Measurements from ENCODE around the gene OVOL3. TPM values are rescaled to one million over a fixed set of nuclear protein-coding genes. Genes with fewer than 3 reads are reported as not detected.

OVOL3 gene
- total RNA-seq, 2 donors from 2014 or later = not detected

- ATAC-seq (peak in 1 of 2 donors; percentile 1), DNase-seq (no peak)
- intact Hi-C loops (cut with DNase I) = no loop called here
Observed at GRCh38 chr19:36150586-36150985, 39.6 kb downstream of the OVOL3 start.

- DNase-seq (peak; percentile 79), ATAC-seq (peak; percentile 65 to 76)
- intact Hi-C loops (cut with DNase I) = no loop called here
Observed at GRCh38 chr19:36151144-36152018, 40.4 kb downstream of the OVOL3 start.

GRCh38 chr19:36152019-36152351, 41.0 kb downstream of the OVOL3 start:
- DNase-seq (no peak), ATAC-seq (peak; percentile 9 to 13)
- intact Hi-C loops (cut with DNase I) = no loop called here

GRCh38 chr19:36152352-36153091, 41.6 kb downstream of the OVOL3 start, which contains the start of gene COX7A1:
Gene COX7A1, minus strand, starts transcription at chr19:36152447. Its CDS starts 40 bp downstream, at chr19:36152407.
- DNase-seq (peak; percentile 84), ATAC-seq (peak; percentile 90 to 91)
- intact Hi-C loops (cut with DNase I) = no loop called here

- intact Hi-C loops (cut with DNase I) = no loop called here
- DNase-seq (no peak), ATAC-seq (no peak)
Observed at GRCh38 chr19:36153126-36153525, 42.2 kb downstream of the OVOL3 start.

- ATAC-seq = no peak
- intact Hi-C loops (cut with DNase I) = no loop called here
Observed at GRCh38 chr19:36160821-36161596, 50.1 kb downstream of the OVOL3 start.

More at GRCh38 chr19:36160821-36161596, 50.1 kb downstream of the OVOL3 start:
- DNase-seq = no peak

Other genes starting within 250 kb of the OVOL3 start
- gene APLP1, start 242.6 kb upstream of the OVOL3 start, total RNA-seq = 10 to 100 TPM; 11.3 to 17.0 TPM
- gene NFKBID, start 210.6 kb upstream of the OVOL3 start, total RNA-seq = 1 to 10 TPM; 3.9 to 5.4 TPM
- 10 to 100 TPM in 1 of 2 donors, 1 to 10 TPM in 1; 6.9 to 15.5 TPM for gene HCST, start 208.6 kb upstream of the OVOL3 start, total RNA-seq
- 10 to 100 TPM; 43.4 to 88.7 TPM for gene TYROBP, start 202.8 kb upstream of the OVOL3 start, total RNA-seq
- 1 to 10 TPM; 7.6 to 9.7 TPM for gene LRFN3, start 174.8 kb upstream of the OVOL3 start, total RNA-seq
- gene SDHAF1, start 116.0 kb upstream of the OVOL3 start, total RNA-seq = 10 to 100 TPM; 11.4 to 16.0 TPM
- under 1 TPM in 1 of 2 donors, not detected in 1; 0.27 TPM for gene SYNE4, start 102.3 kb upstream of the OVOL3 start, total RNA-seq
- 10 to 100 TPM; 11.6 to 13.2 TPM for gene ALKBH6, start 96.9 kb upstream of the OVOL3 start, total RNA-seq
- 1 to 10 TPM; 7.2 to 7.9 TPM for gene CLIP3, start 78.3 kb upstream of the OVOL3 start, total RNA-seq
- 1 to 10 TPM; 2.3 to 4.4 TPM for gene THAP8, start 56.9 kb upstream of the OVOL3 start, total RNA-seq
- gene WDR62, start 56.2 kb upstream of the OVOL3 start, total RNA-seq = 10 to 100 TPM in 1 of 2 donors, 1 to 10 TPM in 1; 4.4 to 18.1 TPM
- 100 to 1,000 TPM in 1 of 2 donors, 10 to 100 TPM in 1; 92.6 to 104 TPM for gene POLR2I, start 3.7 kb downstream of the OVOL3 start, total RNA-seq
- gene TBCB, start 4.3 kb downstream of the OVOL3 start, total RNA-seq = 10 to 100 TPM; 81.2 to 85.0 TPM
- gene CAPNS1, start 28.9 kb downstream of the OVOL3 start, total RNA-seq = 100 to 1,000 TPM; 614 TPM
- gene COX7A1, start 41.3 kb downstream of the OVOL3 start, total RNA-seq = 1,000 to 10,000 TPM; 1,384 to 1,769 TPM
- gene ZNF565, start 103.5 kb downstream of the OVOL3 start, total RNA-seq = 1 to 10 TPM; 4.5 to 4.8 TPM
- gene ZNF146, start 104.0 kb downstream of the OVOL3 start, total RNA-seq = 10 to 100 TPM; 28.0 to 48.6 TPM